Activated naive CD4-positive, alpha-beta T cell treated with Interleukin-2 at 50 U/mL for 16 hours (primary cell): ENCODE results near the gene CPPED1.
A peak's percentile ranks its signal among the peaks of the same experiment; 100 is the strongest.
"Not testable (repeated sequence)": the region's sequence is repeated elsewhere in the genome, so short reads cannot be mapped to it uniquely, and the experiment has no call there.

Experiments used
- DNase-seq: peaks from one replicate; pipeline ENCODE4 v3.0.0-alpha.2; 2020

CPPED1 gene

DNA sequence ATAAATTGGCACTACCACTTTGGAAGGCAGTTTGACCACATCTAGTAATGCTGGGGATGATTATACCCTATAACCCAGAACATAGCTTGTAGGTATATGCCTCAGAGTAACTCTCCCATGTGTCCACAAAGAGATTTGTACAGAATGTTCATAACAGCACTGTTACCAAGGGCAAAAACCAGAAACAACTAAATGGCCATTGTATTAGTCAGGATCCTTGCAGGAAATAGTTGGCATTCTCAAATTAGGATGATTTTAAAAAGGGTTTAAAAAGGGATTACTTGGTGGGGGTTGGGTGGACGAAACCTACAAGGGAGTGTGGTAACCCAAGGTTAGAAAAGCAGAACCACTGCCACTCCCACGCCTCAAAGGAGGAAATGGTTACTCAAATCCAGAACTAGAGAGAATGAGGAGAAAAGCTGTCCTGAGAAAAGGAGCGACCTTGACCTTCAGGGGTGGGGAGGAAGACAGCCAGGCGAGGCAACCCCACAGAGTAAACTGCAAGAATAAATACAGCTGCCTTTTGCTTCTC lies 2.1 kb downstream of the CPPED1 start:
- no peak for DNase-seq

DNA sequence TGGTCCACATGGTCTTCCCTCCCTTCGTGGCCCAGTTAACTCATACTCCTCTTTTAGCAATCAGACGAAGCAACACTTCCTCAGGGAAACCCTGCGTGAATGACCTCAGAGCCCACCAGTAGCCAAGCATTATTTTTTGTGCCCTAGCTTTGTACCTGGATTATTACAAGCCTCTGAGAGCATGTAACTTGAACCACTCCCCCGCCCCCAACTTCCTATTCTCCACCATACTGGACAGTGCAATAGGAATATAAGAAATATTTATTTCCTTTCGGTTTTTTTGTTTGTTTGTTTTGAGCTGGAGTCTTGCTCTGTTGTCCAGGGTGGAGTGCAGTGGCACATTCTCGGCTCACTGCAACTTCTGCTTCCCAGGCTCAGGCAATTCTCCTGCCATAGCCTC lies 2.9 kb downstream of the CPPED1 start:
- DNase-seq, result no peak

DNA sequence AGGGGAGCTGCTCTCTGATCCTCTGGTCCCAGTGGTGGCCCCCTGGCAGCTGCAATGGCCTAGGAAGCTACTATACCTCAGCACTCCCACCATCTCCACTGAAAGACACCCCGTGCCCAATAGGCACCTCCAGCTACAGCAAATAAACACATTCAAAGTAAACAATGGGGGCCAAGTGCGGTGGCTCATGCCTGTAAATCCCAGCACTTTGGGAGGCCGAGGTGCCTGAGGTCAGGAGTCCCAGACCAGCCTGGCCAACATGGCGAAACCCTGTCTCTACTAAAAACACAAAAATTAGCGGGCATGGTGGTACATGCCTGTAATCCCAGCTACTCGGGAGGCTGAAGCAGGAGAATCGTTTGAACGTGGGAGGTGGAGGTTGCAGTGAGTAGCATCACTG lies 3.7 kb downstream of the CPPED1 start:
- not testable (repeated sequence) for DNase-seq

DNA sequence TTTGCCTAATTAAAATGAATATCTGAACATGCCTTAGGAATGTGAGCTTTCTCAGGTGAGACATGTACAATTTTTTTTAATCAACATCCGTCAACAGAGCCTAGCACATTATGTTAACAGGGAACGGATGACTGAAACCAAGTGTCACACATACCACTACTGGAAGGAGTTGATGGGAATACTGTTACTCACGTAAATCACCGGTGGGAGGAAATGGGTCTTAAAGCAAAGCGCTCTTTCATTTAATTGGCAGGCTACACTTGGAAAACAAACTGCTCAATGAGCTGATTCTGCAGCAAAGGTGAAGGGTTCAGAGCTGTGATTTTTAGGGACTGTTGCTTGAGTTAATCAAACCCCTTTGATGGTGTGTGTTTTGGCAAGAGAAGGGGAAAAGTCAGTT lies 4.8 kb downstream of the CPPED1 start:
- DNase-seq, result no peak

DNA sequence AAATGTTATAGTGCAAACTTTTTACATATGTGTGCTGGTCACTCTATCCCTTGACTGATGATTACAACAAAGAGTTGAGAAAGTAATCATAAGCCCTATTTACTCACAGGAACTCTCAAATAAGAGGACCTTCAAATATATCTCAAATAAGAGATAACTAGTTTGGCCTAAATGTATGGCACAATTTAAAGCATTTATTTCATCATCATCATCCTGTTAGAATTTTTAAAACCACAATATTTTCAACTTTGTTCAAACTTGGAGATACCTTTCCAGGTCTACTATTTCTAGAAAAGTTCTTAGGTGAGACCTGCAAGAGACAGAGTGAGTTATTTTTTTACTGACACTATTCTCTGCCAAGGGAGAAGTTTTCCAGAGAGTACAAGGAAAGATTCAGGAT lies 5.5 kb downstream of the CPPED1 start:
- no peak for DNase-seq

DNA sequence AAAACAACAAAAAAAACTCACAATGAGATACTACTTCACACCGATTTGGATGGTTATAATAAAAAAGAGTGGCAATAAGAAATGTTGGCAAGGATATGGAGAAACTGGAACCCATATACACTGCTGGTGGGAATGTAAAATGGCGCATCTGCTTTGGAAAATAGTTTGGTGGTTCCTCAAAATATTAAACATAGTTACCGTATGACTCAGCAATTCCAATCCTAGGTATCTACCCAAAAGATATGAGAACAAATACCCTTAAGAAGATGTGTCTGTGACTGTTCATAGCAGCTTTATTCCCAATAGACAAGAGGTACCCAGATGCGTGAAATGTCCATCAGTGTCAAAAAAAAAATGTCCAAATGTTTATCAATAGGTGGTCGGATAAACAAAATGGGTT lies 7.2 kb downstream of the CPPED1 start:
- DNase-seq, result no peak

DNA sequence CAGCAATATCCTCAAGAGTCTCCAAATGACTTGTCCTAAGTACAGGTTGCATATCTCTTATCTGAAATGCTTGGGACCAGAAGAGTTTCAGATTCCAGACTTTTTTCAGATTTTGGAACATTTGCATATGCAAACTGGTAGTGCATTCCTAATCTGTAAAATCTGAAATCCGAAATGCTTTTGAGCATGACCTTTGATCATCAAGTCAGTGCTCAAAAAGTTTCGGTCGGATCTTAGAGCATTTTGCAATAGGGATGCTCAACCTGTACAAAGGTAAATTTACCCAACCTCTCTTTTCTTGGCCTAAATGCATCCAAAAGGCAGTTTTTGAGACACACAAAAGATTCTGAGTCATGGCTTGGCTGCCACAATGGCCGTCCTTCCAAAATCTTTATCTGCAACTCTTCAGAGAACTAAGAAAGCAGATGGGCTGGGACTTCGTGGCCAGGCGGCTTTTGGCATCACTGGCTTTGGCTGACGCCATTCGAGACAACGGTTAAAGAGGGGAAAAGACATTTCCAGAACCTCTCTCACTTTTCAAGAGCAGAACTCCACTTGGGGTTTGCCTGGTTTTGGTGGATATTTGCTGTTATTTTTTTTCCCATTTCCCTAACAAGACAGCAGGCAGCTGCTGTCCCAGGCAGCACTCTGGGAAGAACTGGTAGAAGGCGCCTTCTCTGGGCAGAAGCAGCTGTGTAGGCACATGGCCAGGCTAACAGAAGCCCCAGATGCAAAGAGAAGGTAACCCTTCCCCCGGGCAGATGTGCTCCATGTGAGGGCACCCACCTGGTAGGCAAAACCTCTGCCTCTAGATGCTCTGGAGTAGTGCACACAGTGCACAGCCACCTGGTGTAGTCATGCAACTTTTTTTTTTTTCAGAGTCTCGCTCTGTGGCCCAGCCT lies 8.9 kb downstream of the CPPED1 start:
- no peak for DNase-seq

DNA sequence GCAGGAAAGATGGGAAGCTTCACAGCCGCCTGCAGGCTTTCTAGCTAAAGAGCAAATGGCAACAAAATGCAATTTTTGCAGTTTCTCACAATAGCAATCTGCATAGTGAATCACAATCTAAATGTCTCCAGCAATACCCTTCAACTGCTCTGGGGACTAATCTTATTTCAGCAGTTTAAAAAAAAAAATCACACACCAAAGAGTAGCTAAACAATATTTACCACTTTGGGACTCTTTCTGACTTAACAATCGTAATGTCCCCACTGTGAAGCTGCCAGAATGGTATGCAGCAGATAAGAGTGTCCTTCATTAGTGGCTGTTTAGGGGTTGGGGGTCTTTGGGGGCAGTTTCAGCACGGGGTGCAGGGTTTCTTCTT lies 9.8 kb downstream of the CPPED1 start:
- no peak for DNase-seq

DNA sequence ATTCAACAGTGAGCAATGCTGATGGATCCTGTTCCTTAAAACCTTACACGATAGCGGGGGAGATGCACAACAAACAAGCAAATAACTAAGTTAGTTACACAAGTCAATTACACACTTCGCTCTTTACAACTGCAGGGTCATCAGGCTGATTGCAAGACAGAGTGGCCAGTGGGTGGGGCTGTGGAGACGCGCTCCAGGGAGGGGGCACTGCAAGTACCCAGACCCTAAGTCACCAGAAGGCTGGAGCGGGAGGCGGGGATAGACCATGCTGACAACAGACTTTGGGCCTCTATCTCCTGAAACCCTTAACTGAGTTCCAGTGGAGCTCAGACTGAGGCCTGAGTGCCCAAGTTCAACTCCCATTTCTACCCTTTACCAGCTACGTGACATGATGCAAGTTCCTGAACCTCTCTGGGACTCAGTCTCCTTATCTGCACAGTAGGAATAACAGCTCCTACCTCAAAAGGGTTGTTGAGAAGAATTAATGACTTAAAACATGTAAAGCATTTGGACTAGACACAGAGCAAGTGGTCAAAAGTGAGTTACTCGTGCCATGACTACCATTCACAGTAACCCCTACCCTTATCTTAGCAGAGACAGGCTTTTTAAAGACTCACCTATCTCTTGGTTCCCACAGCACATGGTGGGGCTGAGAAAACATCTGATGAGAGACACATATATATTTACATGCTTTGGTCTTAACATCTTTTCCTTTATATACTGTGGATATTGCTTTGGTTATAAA lies 10.4 kb downstream of the CPPED1 start:
- no peak for DNase-seq

DNA sequence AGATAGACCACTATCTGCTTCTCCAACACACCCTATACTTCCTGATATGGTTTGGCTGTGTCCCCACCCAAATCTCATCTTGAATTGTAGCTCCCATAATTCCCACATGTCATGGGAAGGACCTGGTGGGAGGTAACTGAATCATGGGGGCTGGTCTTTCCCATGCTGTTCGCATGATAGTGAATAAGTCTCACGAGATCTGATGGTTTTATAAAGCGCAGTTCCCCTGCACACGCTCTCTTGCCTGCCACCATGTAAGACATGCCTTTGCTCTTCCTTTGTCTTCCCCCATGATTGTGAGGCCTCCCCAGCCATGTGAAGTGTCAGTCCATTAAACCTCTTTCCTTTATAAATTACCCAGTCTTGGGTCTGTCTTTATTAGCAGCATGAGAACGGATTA lies 11.2 kb downstream of the CPPED1 start:
- not testable (repeated sequence) for DNase-seq

DNA sequence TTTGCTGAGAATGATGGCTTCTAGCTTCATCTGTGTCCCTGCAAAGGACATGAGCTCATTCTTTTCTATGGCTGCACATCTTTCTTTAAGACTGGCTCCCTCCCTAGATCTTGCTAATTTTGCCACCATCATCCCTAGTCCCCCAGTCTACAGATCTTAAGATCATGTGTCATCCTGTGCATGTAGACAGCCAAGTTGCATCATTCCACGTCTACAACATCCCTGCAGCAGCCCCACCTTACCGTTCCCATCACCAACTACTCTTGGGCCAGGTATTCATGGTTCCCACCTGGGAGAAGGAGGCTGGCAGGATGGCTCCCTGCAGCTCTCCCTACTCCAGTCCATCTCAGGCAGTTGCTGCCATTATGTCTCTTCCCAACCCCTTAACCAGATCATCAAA lies 12.3 kb downstream of the CPPED1 start:
- DNase-seq, result no peak

DNA sequence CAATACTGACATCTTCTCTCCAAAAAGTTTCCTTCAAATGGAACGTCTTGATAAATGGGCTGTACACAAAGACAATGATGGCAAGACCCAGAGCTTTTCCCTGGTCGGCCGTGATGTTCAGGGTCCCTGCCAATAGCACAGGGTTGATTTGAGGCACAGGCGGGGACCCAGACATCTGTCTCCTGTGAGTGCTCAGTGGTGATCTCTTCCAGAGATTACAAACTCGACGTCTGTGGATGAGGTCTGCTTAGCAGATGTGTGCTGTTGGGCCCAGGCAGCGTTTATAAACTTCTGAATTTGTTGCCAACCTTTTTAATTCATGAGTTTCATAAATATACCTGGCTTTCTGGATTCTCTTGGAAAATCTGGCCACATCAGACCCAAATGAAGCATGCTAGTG lies 14.9 kb downstream of the CPPED1 start:
- no peak for DNase-seq

DNA sequence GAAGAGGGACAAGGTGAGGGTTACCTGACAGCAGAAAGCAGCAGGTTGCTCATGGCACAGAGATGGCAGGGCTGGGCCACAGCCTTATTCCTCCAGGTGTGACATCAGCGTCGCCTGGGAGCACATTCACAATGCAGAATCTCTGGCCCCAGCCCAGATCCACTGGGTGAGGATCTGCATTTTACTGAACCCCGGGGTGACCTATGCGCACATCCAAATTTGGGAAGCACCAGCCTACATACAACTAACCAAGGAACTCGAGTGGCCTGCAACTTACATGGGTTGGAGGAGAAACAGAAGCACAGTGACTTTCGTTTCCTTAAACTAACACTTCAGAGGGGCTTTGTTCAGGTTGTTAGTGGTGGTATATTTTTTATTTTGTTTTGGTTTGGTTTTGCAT lies 17.6 kb downstream of the CPPED1 start:
- no peak for DNase-seq

DNA sequence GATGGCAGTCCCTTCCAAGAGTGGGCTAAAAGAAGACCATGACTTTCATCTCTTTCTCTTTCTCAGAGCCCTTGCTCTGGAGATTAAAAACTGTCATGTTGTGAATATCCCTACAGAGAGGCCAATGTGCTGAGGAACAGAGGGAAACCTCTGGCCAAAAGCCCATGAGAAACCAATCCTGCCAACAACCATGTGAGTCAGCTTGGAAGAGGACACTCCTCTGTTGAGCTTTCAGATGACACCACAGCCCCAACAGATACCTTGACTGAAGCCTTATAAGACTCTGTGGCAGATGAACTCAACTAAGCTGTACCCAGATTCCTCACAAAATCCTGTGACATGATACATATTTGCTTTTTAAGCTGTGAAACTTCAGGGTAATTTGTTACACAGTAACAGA lies 19.6 kb downstream of the CPPED1 start:
- DNase-seq, result no peak

DNA sequence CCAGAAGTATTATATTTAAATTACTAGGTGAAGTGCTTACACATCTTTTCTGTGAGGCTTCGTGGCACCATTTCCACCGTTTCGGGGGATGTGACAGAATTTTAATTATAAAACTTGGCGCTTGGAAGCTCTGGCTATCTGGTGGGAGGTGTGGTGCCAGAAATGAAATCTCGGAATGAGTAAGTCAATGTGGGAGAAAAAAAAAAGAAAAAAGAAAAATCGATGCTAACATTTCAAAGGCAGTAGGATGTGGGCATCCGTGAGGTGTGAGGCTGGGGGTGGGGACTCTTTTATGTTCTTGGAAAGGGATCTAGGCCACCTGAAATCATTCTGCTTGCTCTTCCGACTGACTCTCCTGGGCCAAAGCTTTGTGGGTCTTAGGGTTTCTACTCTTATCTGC lies 21.9 kb downstream of the CPPED1 start:
- DNase-seq, result peak; percentile 46

DNA sequence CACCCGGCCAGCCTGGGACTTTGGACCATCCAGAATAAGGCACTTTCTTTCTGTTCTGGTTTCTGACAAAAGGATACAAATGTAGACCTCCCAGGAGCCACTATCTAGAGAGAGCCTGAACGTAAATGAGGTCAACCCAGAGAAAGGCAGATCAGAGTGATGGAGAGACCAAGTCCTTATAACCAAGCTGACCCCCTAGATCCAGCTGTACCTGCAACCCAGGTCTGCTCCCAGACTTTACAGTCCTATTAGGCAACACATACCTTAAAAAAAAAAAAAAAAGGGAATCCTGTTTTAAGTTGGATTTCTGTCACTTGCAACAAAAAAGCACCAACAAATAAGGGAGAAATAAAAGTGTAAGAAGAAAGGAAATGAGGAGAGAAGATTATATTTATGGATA lies 23.2 kb downstream of the CPPED1 start:
- no peak for DNase-seq

DNA sequence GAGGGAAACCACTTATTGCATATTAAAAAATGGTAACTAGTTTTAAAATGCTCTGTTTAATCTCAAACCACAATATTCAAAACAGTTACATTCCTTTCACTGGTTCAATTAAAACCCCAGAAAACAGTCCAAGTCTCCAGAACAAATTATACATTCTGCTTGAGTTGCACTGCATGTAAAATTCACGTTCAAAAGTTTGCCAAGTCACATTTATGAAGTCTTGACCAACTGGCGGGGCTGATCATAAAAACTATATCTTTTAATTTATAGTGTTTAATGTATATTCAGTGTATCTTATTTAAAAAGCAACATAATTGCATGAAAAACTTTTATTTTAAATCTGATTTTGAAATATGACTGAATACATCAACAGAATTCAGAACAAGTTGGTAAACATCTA lies 25.0 kb downstream of the CPPED1 start:
- DNase-seq, result no peak

DNA sequence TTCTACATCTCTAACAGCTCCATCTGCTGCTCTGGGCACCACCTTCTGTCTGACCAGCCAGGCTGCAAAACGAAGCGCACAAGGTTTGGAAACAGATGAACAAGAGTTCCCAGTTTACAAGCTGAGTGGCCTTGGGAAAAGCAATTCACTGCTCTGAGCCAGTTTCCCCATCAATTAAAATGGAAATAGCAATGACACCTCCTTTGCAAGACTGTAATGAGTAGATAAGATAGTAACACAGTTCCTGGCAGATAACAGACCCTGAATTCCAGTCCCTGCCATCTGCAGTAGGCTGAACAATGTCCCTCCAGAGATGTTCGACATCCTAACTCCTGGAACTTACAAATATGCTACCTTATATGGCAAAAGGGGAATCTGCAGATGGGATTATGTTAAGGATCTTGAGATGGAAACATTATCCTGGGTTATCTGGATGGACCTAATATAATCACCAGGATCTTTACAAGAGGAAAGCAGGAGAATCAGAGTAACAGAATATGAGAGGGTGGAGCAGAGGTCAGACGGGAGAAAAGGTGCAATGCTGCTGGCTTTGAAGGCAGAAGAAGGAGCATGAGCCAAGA lies 27.9 kb downstream of the CPPED1 start:
- no peak for DNase-seq

DNA sequence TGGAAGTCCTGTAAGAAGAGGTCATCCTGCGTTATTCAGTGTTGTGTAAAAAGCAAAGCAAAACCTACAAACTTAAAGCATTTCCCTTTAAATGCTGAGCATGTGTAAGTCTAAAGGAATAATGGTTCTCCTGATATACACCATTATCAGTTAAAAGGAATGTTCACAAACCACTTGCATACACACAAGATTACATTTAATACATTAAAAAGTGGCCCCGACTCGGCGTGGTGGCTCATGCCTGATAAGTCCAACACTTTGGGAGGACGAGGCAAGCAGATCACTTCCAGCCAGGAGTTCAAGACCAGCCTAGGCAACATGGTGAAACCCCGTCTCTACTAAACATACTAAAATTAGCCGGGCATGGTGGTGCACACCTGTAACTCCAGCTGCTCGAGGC lies 30.5 kb downstream of the CPPED1 start:
- no peak for DNase-seq

DNA sequence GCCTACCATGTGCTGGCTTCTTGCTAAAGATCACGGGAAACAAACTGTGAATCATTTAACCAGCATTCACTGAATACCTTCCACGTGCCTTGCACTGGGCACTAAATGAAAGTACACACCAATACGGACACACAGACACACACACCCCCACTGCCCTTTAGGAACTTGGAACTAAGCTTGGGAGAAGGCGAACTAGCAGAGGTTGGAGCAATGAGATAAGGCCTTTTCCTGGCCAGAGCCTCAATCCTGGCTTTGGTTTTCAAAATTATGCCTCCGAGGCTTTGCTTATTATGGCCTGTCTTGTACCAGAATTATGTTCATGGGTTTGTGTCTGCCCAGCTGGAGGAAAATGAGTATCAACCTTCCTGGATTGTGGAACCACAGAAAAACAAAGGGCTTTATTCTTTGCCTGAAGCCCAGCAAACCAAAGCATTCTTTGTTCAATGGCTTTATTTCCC lies 32.3 kb downstream of the CPPED1 start:
- DNase-seq, result no peak

DNA sequence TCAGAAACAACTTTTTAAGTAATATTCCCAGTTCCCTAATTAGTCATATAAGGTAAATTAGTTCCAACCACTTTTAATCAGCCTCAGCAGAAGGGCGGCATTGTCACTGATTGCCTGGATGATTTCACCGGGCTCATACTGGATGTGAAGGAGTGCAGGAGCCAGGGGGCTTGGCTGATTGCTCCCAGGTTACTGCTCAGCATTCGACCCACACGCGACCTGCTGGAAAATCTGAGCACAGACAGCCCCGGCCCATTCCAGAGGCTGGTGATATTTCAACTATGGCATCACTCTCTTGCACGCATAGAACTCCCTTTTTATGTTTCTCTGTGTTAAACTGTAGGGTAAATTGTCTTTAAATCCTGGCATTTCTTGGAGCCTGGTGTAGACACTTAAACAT lies 34.2 kb downstream of the CPPED1 start:
- no peak for DNase-seq

DNA sequence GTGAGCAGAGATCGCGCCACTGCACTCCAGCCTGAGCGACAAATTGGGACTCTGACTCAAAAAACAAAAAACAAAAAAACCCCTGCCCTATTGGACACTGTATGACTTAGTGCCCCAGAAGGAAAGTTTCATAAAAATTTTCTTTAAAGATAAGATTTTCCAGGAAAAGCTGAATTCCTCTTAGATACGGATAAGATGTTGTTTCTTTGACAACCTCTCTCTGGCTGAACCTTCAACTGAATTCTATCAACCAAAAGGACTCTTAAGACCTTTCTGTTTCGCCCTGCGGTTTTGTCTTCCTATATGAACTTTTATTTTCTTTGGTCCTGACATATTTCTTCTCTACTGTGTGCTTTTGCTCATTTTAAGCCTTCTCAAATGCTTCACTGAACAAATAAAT lies 35.8 kb downstream of the CPPED1 start:
- DNase-seq, result no peak

DNA sequence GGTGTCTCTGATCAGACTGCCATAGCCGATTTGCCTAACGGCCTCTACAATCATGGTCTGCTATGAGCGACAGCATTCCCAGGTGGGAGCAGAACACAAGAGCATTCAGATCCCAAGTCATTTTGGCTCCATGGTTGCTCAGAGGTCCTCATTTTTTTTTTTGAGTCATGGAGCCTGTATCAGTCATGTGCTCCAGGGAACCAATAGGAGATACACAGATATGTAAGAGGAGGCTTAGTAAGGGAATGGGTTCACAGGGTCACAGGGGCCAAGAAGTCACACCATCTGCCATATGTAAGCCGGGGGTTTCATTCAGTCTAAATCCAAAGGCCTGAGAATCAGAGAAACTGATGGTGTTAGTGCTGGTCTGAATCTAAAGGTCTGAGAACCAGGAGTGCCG lies 36.8 kb downstream of the CPPED1 start:
- DNase-seq, result no peak

DNA sequence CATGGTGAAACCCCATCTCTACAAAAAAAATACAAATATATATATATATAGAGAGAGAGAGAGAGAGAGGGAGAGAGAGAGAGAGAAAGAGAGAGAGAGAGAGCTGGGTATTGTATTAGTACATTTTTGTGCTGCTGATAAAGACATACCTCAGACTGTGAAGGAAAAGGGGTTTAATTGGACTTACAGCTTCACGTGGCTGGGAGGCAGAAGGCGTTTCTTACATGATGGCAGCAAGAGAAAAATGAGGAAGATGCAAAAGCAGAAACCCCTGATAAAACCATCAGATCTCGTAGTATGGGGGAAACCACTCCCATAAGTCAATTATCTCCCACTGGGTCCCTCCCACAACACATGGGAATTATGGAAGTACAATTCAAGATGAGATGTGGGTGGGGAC lies 37.5 kb downstream of the CPPED1 start:
- not testable (repeated sequence) for DNase-seq
